ENCODE results near the gene ZNF555.
"Not testable (repeated sequence)": the region's sequence is repeated elsewhere in the genome, so short reads cannot be mapped to it uniquely, and the experiment has no call there.

Gene ZNF555

DNA sequence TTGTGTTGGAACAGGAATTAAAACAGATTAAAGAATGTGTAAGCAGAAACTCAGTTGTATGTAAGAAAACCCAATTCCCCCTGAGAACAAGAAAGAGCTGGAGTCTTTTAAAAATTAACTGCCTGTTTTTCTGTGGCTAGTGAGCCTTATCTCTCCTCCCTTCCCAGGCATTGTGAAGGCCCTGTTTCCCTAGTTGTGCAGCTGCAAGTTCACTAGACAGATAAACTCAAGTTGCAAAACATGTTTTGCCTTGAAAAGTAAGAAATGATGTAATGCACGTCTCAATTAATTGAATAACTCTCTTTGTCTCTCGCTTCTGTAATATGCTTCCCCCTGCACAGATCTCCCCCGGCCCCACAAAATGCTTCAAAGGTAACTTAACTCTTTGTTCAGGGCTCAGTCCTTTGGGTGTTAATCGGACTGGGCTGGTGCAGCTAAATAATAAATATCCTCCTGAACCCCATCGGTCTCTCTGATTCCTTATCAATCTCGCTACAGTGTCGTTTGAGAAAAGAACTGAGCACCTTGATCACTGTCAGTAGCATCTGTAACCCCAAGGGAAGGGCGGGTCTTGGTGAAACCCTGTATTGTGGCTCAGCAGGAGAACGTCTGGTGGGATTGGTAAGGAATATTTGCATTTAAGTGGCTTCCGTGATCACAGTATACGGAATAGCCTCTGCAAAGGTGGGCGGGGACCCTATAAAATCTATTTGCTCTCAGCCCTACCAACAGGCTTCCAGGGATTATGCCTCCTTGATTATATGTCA lies 24.2 kb downstream of the ZNF555 start:
- in situ Hi-C loops (cut with MboI; ENCODE audit: low sequenced_read_pairs) = no loop called here

DNA sequence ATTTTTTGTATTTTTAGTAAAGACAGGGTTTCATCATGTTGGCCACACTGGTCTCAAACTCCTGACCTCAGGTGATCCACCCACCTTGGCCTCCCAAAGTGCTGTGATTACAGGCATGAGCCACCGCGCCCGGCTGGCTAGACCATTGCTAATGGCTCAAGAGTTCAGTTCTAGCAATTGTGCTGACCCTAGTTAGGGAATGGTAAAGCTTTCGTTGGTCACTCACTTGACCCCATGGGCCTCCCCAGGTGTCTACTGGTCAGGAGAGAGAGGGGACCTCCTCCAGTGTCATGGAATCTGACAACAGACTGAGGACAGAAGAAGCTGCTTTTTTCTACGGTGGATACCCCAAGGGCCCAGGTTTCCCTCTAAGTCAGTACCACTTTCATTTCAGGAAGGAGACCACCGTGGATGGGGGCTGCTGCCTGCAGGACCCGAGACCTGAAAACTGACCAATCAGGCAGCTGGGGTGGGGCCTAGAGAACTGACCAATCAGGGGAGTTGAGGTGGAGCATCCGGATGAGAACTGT lies 25.3 kb downstream of the ZNF555 start:
- in situ Hi-C loops (cut with MboI; ENCODE audit: low sequenced_read_pairs) = no loop called here

- in situ Hi-C loops (cut with MboI; ENCODE audit: low sequenced_read_pairs) = no loop called here
Observed at GRCh38 chr19:2867025-2867991, 26.0 kb downstream of the ZNF555 start, which contains the start of gene ZNF556. Gene ZNF556, plus strand, starts transcription at chr19:2867335. Its CDS starts 87 bp downstream, at chr19:2867422.

DNA sequence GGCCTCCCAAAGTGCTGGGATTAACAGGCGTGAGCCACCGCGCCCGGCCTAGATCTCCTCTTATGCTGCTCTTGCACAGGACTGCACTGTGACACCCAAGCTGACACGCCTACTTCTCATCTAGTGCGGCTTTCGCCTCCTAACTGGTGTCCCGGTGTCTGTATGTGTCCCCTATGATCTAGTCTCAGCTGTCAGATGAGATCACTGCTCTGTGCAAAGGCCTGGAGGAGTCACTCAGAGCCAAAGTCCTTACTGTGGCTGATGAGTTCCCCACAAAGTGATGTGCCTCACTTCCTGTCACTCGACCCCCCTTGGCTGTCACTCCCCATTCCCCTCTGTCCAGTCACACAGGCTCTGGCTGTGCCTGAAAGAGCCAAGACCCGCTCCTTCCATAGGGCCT lies 28.3 kb downstream of the ZNF555 start:
- in situ Hi-C loops (cut with MboI; ENCODE audit: low sequenced_read_pairs) = no loop called here

GRCh38 chr19:2872175-2872574 lies 30.9 kb downstream of the ZNF555 start:
- in situ Hi-C loops (cut with MboI; ENCODE audit: low sequenced_read_pairs) = not testable (repeated sequence)

DNA sequence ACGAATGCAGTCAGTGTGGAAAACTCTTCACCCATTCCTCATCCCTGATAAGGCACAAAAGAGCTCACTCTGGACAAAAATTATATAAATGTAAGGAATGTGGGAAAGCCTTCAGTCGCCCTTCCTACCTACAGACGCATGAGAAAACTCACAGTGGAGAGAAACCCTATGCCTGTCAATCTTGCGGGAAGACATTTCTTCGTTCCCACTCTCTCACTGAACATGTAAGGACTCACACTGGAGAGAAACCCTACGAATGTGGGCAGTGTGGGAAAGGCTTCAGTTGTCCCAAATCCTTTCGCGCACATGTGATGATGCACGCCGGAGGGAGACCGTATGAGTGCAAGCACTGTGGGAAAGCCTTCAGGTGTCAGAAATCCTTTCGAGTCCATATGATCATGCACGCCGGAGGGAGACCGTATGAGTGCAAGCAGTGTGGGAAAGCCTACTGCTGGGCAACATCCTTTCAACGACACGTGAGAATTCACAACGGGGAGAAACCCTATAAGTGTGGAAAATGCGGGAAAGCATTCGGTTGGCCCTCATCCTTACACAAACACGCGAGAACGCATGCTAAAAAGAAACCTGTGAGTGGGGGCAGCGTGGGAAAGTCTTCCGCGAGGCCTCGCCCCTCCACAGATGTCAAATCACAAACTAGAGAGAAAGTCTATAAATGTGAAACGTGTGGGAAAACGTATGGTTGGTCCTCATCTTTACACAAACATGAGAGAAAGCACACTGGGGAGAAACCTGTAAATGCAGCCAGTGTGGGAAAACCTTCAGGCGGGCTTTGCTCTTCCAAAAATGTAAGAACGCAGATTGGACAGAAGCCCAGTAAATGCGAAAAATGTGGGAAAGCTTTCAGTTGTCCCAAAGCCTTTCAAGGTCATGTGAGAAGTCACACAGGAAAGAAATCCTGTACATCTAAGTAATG lies 36.4 kb downstream of the ZNF555 start:
- in situ Hi-C loops (cut with MboI; ENCODE audit: low sequenced_read_pairs) = no loop called here

- in situ Hi-C loops (cut with MboI; ENCODE audit: low sequenced_read_pairs) = no loop called here
Observed at GRCh38 chr19:2883686-2884439, 42.6 kb downstream of the ZNF555 start.

- in situ Hi-C loops (cut with MboI; ENCODE audit: low sequenced_read_pairs) = no loop called here
Observed at GRCh38 chr19:2885736-2886135, 44.5 kb downstream of the ZNF555 start.

- in situ Hi-C loops (cut with MboI; ENCODE audit: low sequenced_read_pairs) = no loop called here
Observed at GRCh38 chr19:2887391-2887914, 46.2 kb downstream of the ZNF555 start.

GRCh38 chr19:2888731-2889224 lies 47.5 kb downstream of the ZNF555 start:
- in situ Hi-C loops (cut with MboI; ENCODE audit: low sequenced_read_pairs) = no loop called here

DNA sequence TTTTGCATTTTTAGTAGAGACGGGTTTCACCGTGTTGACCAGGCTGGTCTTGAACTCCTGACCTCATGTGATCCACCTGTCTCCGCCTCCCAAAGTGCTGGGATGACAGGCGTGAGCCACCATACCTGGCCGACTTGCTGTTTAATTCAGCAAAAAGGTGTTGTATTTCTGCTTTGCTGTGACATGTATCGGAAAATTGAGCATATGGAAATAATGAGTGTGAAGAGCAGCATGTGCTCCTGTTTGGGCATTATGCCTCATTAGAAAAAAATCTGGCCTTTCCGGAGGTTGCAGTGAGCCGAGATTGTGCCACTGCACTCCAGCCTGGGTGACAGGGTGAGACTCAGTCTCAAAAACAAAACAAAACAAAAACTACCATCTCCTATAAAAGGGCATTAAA lies 49.3 kb downstream of the ZNF555 start:
- in situ Hi-C loops (cut with MboI; ENCODE audit: low sequenced_read_pairs) = not testable (repeated sequence)

- in situ Hi-C loops (cut with MboI; ENCODE audit: low sequenced_read_pairs) = no loop called here
Observed at GRCh38 chr19:2896694-2897093, 55.4 kb downstream of the ZNF555 start.

GRCh38 chr19:2900296-2901252 lies 59.3 kb downstream of the ZNF555 start, which contains the start of gene ZNF57:
Gene ZNF57, plus strand, starts transcription at chr19:2900928. Its CDS starts 118 bp downstream, at chr19:2901046.
- in situ Hi-C loops (cut with MboI; ENCODE audit: low sequenced_read_pairs) = no loop called here

DNA sequence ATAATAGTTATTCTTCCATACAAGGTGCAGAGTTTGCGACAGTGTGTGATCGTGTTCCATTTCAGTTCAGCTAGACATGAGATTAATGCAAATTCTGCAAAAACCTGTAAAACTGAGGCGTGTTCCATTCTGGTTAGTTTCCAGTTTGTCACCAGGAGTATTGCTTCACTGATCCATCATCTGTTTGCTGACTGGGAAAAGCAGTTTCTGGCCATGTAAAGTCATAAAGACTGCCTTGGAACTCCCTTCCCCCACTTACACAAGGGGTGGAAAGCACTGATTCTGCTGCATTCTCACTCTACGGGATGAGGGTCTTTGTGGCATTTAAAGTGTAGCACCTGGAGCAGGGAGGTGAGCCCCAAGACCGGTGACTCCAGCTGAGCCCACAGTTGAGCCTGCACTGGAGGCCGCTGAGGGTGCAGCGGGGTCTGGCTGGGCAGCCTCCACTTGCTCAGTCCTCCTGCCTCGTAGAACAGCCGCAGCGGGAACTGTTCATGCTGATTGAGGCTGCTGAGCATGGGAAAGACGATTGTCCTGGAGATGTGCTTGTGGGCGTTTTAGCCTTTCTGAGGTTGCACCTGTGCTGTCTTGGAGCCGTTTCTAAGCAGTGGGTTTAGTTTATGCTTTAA lies 61.4 kb downstream of the ZNF555 start:
- in situ Hi-C loops (cut with MboI; ENCODE audit: low sequenced_read_pairs) = no loop called here

DNA sequence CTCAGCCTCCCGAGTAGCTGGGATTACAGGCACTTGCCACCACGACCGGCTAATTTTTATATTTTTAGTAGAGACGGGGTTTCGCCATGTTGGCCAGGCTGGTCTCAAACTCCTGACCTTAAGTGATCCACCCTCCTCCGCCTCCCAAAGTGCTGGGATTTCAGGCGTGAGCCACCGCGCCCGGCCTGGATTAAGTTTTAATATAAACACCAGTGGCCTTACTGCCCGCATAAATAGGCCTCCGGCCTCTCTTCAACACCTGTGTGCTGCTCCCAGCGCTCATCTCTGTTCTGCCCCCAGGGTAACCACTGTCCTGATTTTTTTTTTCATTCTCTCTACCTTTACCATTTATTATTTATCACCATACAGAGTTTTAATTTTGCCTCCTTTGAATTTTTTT lies 62.1 kb downstream of the ZNF555 start:
- in situ Hi-C loops (cut with MboI; ENCODE audit: low sequenced_read_pairs) = not testable (repeated sequence)

- in situ Hi-C loops (cut with MboI; ENCODE audit: low sequenced_read_pairs) = no loop called here
Observed at GRCh38 chr19:2905918-2906519, 64.7 kb downstream of the ZNF555 start.

- in situ Hi-C loops (cut with MboI; ENCODE audit: low sequenced_read_pairs) = no loop called here
Observed at GRCh38 chr19:2906631-2907195, 65.4 kb downstream of the ZNF555 start.
